Gastroesophageal sphincter (tissue), 4 donors: Measurements from ENCODE around the gene FAM216A. TPM values are rescaled to one million over a fixed set of nuclear protein-coding genes. Genes with fewer than 3 reads are reported as not detected.

Experiments
- ATAC-seq: fragments of 150-250 bp; one replicate; pipeline ENCODE4 v1.9.1; 2016; ENCODE audit warnings: mild to moderate bottlenecking, moderate library complexity
- H3K27ac ChIP-seq, 4 donors: fragments of 200-600 bp; sonication (generic) in 3 of 4; 1 replicate in 3 of 4; 2 replicates in 1 of 4; pipeline ENCODE4 v1.5.1; 2016 to 2019
- H3K27me3 ChIP-seq: fragments of 200-600 bp; sonication (generic); one replicate; pipeline ENCODE4 v1.5.1; 2019
- H3K36me3 ChIP-seq, 2 donors: fragments of 200-600 bp; sonication (generic); one replicate each; pipeline ENCODE4 v1.5.1; 2019; ENCODE audit warnings: control low read depth in 1 of 2
- H3K4me1 ChIP-seq, 3 donors: fragments of 200-600 bp; sonication (generic); 1 replicate in 2 of 3; 2 replicates in 1 of 3; pipeline ENCODE4 v1.5.1; 2016 to 2019; ENCODE audit warnings: control low read depth in 2 of 3
- H3K4me3 ChIP-seq, 2 donors: fragments of 200-600 bp; sonication (generic); one replicate each; pipeline ENCODE4 v1.5.1; 2019; ENCODE audit warnings: mild to moderate bottlenecking in 1 of 2, moderate library complexity in 1 of 2
- H3K9me3 ChIP-seq, 3 donors: fragments of 200-600 bp; sonication (generic); one replicate each; pipeline ENCODE4 v1.5.1; 2017 to 2019; ENCODE audit warnings: control low read depth in 2 of 3
- CTCF ChIP-seq, 4 experiments: fragments of 200-600 bp in 2 of 4; fragments of 450-650 bp in 2 of 4; sonication (generic) in 1 of 4; IDR thresholded peaks; one replicate each; pipeline ENCODE4 v1.5.1; 2017 to 2019; ENCODE audit warnings: antibody characterized with exemption in 4 of 4, mild to moderate bottlenecking in 2 of 4, moderate library complexity in 2 of 4
- EP300 ChIP-seq: sonication (generic); formaldehyde crosslinking; IDR thresholded peaks from one replicate; pipeline ENCODE4 v1.6.1; 2017; ENCODE audit warnings: antibody characterized with exemption, mild to moderate bottlenecking
- POLR2A ChIP-seq, 2 donors: fragments of 450-650 bp; IDR thresholded peaks; one replicate each; pipeline ENCODE4 v1.6.1; 2017; ENCODE audit warnings: antibody characterized with exemption in 2 of 2, mild to moderate bottlenecking in 2 of 2, moderate library complexity in 1 of 2
- POLR2AphosphoS5 ChIP-seq: sonication (generic); formaldehyde crosslinking; IDR thresholded peaks from one replicate; pipeline ENCODE4 v1.6.1; 2017; ENCODE audit warnings: antibody characterized with exemption
- WGBS, 2 donors: methylation state at CpG; one replicate each; pipeline ENCODE4 v1.1.5; 2018; ENCODE audit warnings: low coverage in 1 of 2; 5-methylcytosine and 5-hydroxymethylcytosine counted together
- total RNA-seq, 4 donors: library from RNA; depleted of rRNA; stranded (reverse); fragments of >200 nt; gene quantifications; one replicate each; pipeline ENCODE4 v1.1.0, GENCODE V29; 2016

Gene FAM216A
- total RNA-seq, 4 donors from 2014 or later, result 5.1 to 9.8 (median 6.1) TPM

DNA sequence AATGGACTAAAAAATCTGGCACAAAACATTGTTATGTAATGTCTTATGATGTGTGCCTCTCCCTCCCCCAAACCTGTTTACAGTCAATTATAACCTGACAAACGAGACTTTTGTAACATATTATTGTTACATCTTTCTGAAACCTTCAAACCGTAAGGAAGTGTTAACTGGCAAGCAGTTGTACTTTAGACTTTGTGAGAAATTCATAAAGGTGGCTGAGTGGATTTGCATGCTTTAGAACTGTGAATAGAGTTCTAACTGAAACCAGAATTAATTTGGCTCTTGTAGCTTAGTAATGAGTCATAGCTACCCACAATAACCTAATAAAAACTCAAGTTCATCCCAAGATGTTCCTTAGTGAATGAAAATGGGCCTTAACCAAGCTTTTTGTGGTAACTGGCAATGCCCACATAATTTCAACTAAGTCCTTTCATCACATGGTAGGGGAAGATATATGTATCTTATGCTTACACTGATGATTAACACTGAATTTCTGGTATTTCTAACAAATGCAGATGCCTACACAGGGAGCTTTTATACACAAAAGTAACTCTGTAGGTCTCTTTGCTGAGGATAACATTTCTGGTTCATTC lies 63.2 kb downstream of the FAM216A start:
- H3K4me1 ChIP-seq, result peaks cover 17 to 59% (median 20%) of the 10 kb centered on the region in 3 donors

GRCh38 chr12:110532644-110533043 lies 64.0 kb downstream of the FAM216A start:
- Histone ChIP-seq H3K4me3 (no peak overlapping the region), H3K27me3 (no peaks in the 10 kb centered on the region), H3K9me3 (no peaks in the 10 kb centered on the region), H3K4me1 (peaks cover 17 to 67% (median 21%) of the 10 kb centered on the region in 3 donors), H3K36me3 (peaks cover 0 to 30% of the 10 kb centered on the region in 2 donors), H3K27ac (peak overlapping the region in 3 of 4 donors; percentile 52 to 89 (median 61))
- no peak for TF ChIP-seq EP300
- TF ChIP-seq POLR2AphosphoS5, result no peak
- TF ChIP-seq CTCF (IDR thresholded peaks at IDR 0.05), result no peak
- no peak for TF ChIP-seq POLR2A (IDR thresholded peaks at IDR 0.05)
- ATAC-seq, result no peak
- 50 to 65% methylated on average over 2 to 3 of the region's 3 CpGs for WGBS, 2 donors

More for the DNA sequence above, 63.2 kb downstream of the FAM216A start:
- no peak for ATAC-seq
- WGBS, 2 donors, result 13 to 41% methylated on average over 2 of the region's 2 CpGs
- H3K4me3 ChIP-seq, result no peak overlapping the region
- peaks cover 0 to 23% of the 10 kb centered on the region in 2 donors for H3K36me3 ChIP-seq
- peak overlapping the region; percentile 45 to 89 (median 56) for H3K27ac ChIP-seq
- TF ChIP-seq POLR2AphosphoS5 (peak; percentile 35), CTCF (IDR thresholded peaks at IDR 0.05) (no peak)
- H3K27me3 ChIP-seq, result no peaks in the 10 kb centered on the region
- H3K9me3 ChIP-seq, result no peaks in the 10 kb centered on the region

DNA sequence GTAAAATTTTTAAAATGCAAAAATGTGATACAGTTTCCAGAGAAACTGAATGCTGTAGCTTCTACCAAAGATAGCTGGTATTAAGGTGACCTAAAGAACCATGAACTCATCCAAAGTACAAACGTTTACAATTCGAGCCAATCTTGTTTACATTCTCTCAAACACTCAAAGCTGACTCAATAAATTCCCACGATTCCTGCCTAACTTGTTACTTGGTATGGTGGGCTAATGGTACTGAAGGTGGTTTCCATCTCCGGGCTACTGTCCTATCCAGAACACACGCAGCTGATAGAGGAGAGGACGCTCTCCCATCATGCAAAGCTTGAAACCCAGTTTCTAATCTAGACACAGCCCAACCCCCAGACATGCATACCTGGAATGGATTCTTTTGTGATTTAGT lies 65.0 kb downstream of the FAM216A start:
- no peak for ATAC-seq
- peak; percentile 43 for TF ChIP-seq POLR2AphosphoS5
- no peak for TF ChIP-seq CTCF (IDR thresholded peaks at IDR 0.05)
- no peak overlapping the region for H3K4me3 ChIP-seq
- H3K4me1 ChIP-seq, result peaks cover 17 to 77% (median 24%) of the 10 kb centered on the region in 3 donors
- no peaks in the 10 kb centered on the region for H3K27me3 ChIP-seq
- 34 to 36% methylated on average over 5 to 6 of the region's 6 CpGs for WGBS, 2 donors
- H3K27ac ChIP-seq, result peak overlapping the region in 1 of 4 donors; percentile 89
- H3K36me3 ChIP-seq, result peaks cover 0 to 39% of the 10 kb centered on the region in 2 donors
- no peaks in the 10 kb centered on the region for H3K9me3 ChIP-seq

GRCh38 chr12:110534811-110535210 lies 66.2 kb downstream of the FAM216A start:
- no peak for ATAC-seq
- Histone ChIP-seq H3K9me3 (no peaks in the 10 kb centered on the region), H3K4me3 (no peak overlapping the region), H3K27me3 (no peaks in the 10 kb centered on the region), H3K27ac (peak overlapping the region in 3 of 4 donors; percentile 7 to 89 (median 63)), H3K36me3 (peaks cover 0 to 43% of the 10 kb centered on the region in 2 donors), H3K4me1 (peaks cover 17 to 89% (median 24%) of the 10 kb centered on the region in 3 donors)
- TF ChIP-seq CTCF (IDR thresholded peaks at IDR 0.05) (no peak), POLR2AphosphoS5 (no peak), POLR2A (IDR thresholded peaks at IDR 0.05) (no peak), EP300 (no peak)
- 35 to 42% methylated on average over 3 to 6 of the region's 6 CpGs for WGBS, 2 donors

DNA sequence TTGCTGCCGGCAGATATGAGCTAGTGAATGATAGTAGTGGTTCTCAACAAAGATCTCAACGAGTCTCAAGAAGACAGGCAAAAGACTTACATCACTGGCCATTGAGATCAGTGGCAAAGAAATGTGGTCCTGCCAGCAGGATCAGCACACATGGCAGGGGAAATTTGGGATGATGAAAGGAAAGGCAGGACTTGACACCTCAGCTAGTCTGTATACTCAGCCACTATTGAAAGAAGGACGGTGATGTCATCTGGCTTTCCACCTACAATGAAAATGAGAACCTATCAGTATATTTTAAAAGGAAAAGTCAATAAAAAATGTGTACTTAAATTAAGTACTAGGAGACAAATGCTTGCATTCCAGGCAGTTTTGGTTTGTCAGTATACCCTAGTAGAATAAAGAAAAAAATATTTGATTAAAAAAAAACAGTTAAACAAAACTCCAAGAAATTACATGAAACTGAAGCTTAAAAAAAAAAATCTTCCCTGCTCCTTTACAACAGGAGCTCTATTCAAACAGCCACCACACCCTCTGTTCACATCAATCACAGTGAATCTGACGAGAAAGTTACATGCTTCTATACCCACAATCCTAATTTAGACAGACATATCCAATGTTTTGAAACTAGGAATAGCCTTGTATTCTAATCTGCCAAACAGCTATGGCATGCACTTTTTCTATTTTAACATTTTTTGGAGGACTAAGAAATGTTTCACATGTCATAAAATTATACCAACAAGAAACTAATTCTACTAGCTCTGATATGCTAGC lies 68.4 kb downstream of the FAM216A start:
- TF ChIP-seq POLR2A (IDR thresholded peaks at IDR 0.05) (no peak), CTCF (IDR thresholded peaks at IDR 0.05) (no peak), EP300 (no peak), POLR2AphosphoS5 (no peak)
- H3K27ac ChIP-seq, result peak overlapping the region; percentile 32 to 90 (median 84)
- no peak overlapping the region for H3K4me3 ChIP-seq
- peak; percentile 22 for ATAC-seq
- H3K9me3 ChIP-seq, result no peaks in the 10 kb centered on the region
- no peaks in the 10 kb centered on the region for H3K27me3 ChIP-seq
- peaks cover 0 to 39% of the 10 kb centered on the region in 2 donors for H3K36me3 ChIP-seq
- 72% methylated on average over 3 to 4 of the region's 4 CpGs for WGBS, 2 donors
- H3K4me1 ChIP-seq, result peaks cover 10 to 100% (median 23%) of the 10 kb centered on the region in 3 donors
